Caco-2 (cell line): Measurements from ENCODE around the gene PDE2A. TPM values are rescaled to one million over a fixed set of nuclear protein-coding genes. Genes with fewer than 3 reads are reported as not detected.

Experiments used
- BruUV-seq: library from RNA; stranded (reverse); fragments of 400-500 nt; replicated peaks from 2 replicates; lab custom pipeline; 2021; lab: Mats Ljungman, UMichigan
- CTCF ChIA-PET: fragments of 300-600 bp; sonication (Branson Sonifier 250); formaldehyde crosslinking; loops from one replicate; lab custom pipeline; 2022; ENCODE audit warnings: antibody characterized with exemption; lab: Charles Lee
- POLR2A ChIA-PET: fragments of 300-600 bp; sonication (Branson Sonifier 250); formaldehyde crosslinking; loops from one replicate; lab custom pipeline; 2022; ENCODE audit warnings: antibody characterized with exemption; lab: Charles Lee
- DNase-seq, 2 experiments: peaks; one replicate each; pipeline versions ENCODE4 v3.0.0 to v3.0.0-alpha.2; 2020 to 2022
- H3K27me3 ChIP-seq: replicated peaks from 2 replicates; pipeline ENCODE4 v1.6.0; 2011; ENCODE audit warnings: low read length; ENCODE audit not compliant: control insufficient read depth, insufficient read depth
- H3K36me3 ChIP-seq: 2 replicates; pipeline ENCODE4 v1.5.1; 2011; ENCODE audit warnings: low read length; ENCODE audit not compliant: control insufficient read depth, insufficient read depth
- H3K4me1 ChIP-seq: fragments of 250-450 bp; sonication (Bioruptor Pico); 2 replicates; pipeline ENCODE4 v1.5.1; 2020; ENCODE audit warnings: mild to moderate bottlenecking
- H3K4me3 ChIP-seq: 2 replicates; pipeline ENCODE4 v1.5.1; 2011; ENCODE audit warnings: low read depth, mild to moderate bottlenecking, control low read depth, low read length
- H3K9me3 ChIP-seq: fragments of 250-450 bp; sonication (Bioruptor Pico); 2 replicates; pipeline ENCODE4 v1.5.1; 2020; ENCODE audit warnings: mild to moderate bottlenecking, moderate library complexity
- H3K27ac Mint-ChIP-seq: one replicate; pipeline ENCODE4 v1.8.0; 2022; ENCODE audit warnings: mixed read lengths; ENCODE audit not compliant: unreplicated experiment
- H3K27me3 Mint-ChIP-seq: one replicate; pipeline ENCODE4 v1.8.0; 2022; ENCODE audit warnings: mixed read lengths; ENCODE audit not compliant: insufficient read depth, unreplicated experiment
- H3K36me3 Mint-ChIP-seq: one replicate; pipeline ENCODE4 v1.8.0; 2022; ENCODE audit warnings: mild to moderate bottlenecking, mixed read lengths; ENCODE audit not compliant: insufficient read depth, unreplicated experiment
- H3K4me1 Mint-ChIP-seq: one replicate; pipeline ENCODE4 v1.8.0; 2022; ENCODE audit warnings: low read depth, mixed read lengths; ENCODE audit not compliant: unreplicated experiment
- H3K4me3 Mint-ChIP-seq: one replicate; pipeline ENCODE4 v1.8.0; 2022; ENCODE audit warnings: mild to moderate bottlenecking, moderate library complexity, mixed read lengths; ENCODE audit not compliant: unreplicated experiment
- H3K9me3 Mint-ChIP-seq: one replicate; pipeline ENCODE4 v1.8.0; 2022; ENCODE audit warnings: mixed read lengths; ENCODE audit not compliant: unreplicated experiment
- intact Hi-C: fragments of 100-400 bp; cut with micrococcal nuclease; formaldehyde crosslinking; loops from one replicate; pipeline ENCODE4 v1.10.0; 2022; ENCODE audit not compliant: unreplicated experiment
- total RNA-seq: library from RNA; stranded (reverse); gene quantifications from 2 replicates; pipeline ENCODE4 v1.2.3, GENCODE V29; 2022
- TF ChIP-seq, protein P1 (sequence below), 2 experiments: fragments of 200-600 bp in 1 of 2; IDR thresholded peaks; 1 replicate in 1 of 2; 2 replicates in 1 of 2; pipeline versions ENCODE4 v1.5.1 to v1.8.0; 2011 to 2022; ENCODE audit warnings: antibody characterized with exemption in 1 of 2, control low read depth in 1 of 2, inconsistent platforms in 1 of 2, low read depth in 1 of 2, low read length in 1 of 2, mild to moderate bottlenecking in 1 of 2, moderate library complexity in 1 of 2; ENCODE audit not compliant: insufficient read depth in 1 of 2, severe bottlenecking in 1 of 2, unreplicated experiment in 1 of 2

PDE2A gene
- total RNA-seq, 1 experiment from 2014 or later, result 1.4 TPM

DNA sequence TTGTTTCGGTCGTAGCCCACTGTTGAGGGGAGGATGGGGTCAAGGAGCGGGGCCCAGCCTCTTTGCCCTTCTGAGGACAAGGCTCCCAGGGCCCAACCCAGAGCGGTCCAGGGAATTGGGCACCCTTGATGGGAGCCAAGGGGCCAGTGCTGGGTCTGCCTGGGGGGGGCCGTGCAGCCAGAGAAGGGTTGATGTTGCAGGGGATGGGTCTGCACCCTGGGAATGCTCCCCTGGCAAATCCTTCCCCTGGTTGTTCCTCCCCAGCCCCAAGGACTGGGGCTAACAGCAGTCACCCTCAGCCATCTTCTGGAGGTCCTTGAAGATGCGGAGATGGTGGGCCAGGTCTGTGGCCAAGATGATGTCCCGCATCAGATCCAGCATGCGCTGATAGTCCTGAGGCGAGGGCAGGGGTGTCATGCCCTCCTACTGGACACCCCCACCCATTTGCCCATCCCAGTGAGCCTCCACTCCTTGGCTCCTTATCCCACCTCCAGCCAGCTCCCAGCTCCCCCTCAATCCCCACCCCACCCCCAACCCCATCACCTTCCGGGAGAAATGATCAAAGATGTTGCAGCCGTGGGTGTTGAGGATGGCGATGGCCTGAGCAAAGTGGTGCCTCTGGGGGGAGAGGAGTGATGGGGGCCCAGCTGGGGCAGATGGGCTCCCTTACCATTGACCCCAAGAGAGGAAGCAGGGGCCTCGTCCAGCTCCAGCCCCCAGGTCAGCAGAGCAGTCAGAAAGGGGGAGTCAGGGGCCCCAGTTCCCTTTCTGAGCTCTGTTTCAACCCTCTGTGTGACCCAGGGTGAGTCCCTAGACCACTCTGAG is 95.0 kb downstream of the PDE2A start:
- no peaks in the 10 kb centered on the region for H3K27me3 Mint-ChIP-seq
- H3K27ac Mint-ChIP-seq, result no peak overlapping the region
- BruUV-seq, result no TSS peak
- H3K4me1 Mint-ChIP-seq, result peaks cover 10% of the 10 kb centered on the region
- no peaks in the 10 kb centered on the region for H3K27me3 ChIP-seq
- H3K9me3 Mint-ChIP-seq, result no peaks in the 10 kb centered on the region
- peaks cover 13% of the 10 kb centered on the region; the same call in 1 of the 2 replicates for H3K4me1 ChIP-seq
- DNase-seq, result peak in 1 of 2 experiments; percentile 35
- TF ChIP-seq, protein P1, sequence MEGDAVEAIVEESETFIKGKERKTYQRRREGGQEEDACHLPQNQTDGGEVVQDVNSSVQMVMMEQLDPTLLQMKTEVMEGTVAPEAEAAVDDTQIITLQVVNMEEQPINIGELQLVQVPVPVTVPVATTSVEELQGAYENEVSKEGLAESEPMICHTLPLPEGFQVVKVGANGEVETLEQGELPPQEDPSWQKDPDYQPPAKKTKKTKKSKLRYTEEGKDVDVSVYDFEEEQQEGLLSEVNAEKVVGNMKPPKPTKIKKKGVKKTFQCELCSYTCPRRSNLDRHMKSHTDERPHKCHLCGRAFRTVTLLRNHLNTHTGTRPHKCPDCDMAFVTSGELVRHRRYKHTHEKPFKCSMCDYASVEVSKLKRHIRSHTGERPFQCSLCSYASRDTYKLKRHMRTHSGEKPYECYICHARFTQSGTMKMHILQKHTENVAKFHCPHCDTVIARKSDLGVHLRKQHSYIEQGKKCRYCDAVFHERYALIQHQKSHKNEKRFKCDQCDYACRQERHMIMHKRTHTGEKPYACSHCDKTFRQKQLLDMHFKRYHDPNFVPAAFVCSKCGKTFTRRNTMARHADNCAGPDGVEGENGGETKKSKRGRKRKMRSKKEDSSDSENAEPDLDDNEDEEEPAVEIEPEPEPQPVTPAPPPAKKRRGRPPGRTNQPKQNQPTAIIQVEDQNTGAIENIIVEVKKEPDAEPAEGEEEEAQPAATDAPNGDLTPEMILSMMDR (IDR thresholded peaks at IDR 0.05; ENCODE audit: insufficient read depth in 1 of 2, low read depth in 1 of 2, low read length in 1 of 2, severe bottlenecking in 1 of 2, unreplicated experiment in 1 of 2), result no peak
- no peaks in the 10 kb centered on the region for H3K36me3 ChIP-seq
- no peaks in the 10 kb centered on the region for H3K9me3 ChIP-seq
- no peaks in the 10 kb centered on the region for H3K36me3 Mint-ChIP-seq
- ChIA-PET POLR2A (no interaction called here), CTCF (interaction anchor here (0.6 kb wide), 1 partner anchor 98 kb away, joined by 3 read pairs; no protein-coding TSS in a partner anchor)
- H3K4me3 ChIP-seq, result no peak overlapping the region
- no peak overlapping the region for H3K4me3 Mint-ChIP-seq
- intact Hi-C loops, result no loop called here

DNA sequence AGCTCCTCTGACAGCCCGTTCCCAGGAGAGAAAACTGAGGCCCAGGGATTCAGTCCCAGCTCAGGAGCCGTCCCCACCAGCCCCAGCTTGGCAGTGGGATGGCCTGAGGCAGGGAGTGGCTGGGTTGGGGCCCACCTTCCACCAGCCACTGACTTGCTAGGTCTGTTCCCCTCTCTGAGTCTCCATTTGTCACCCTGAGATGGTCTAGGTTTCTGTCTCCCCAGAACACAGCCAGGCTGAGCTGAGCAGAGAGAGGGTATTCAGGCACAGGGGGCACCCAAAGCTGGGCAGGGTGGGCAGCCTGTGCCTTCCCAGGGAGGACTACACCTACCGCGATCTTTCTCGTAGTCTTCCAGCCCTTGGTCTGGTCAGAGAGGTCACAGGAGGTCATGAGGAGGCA is 95.7 kb downstream of the PDE2A start:
- no peaks in the 10 kb centered on the region for H3K27me3 Mint-ChIP-seq
- Histone ChIP-seq H3K36me3 (no peaks in the 10 kb centered on the region), H3K4me3 (no peak overlapping the region), H3K27me3 (no peaks in the 10 kb centered on the region), H3K4me1 (peaks cover 19% of the 10 kb centered on the region), H3K9me3 (no peaks in the 10 kb centered on the region)
- no TSS peak for BruUV-seq
- intact Hi-C loops, result no loop called here
- H3K36me3 Mint-ChIP-seq, result no peaks in the 10 kb centered on the region
- no peak overlapping the region for H3K4me3 Mint-ChIP-seq
- DNase-seq, result no peak
- POLR2A ChIA-PET, result no interaction called here
- CTCF ChIA-PET, result interaction anchor here (0.6 to 1.9 kb wide), 2 partner anchors 98 to 107 kb away, joined by 3 to 9 read pairs; no protein-coding TSS in a partner anchor
- H3K27ac Mint-ChIP-seq, result no peak overlapping the region
- TF ChIP-seq, protein P1 (IDR thresholded peaks at IDR 0.05; ENCODE audit: insufficient read depth in 1 of 2, low read depth in 1 of 2, low read length in 1 of 2, severe bottlenecking in 1 of 2, unreplicated experiment in 1 of 2), result no peak
- peaks cover 16% of the 10 kb centered on the region for H3K4me1 Mint-ChIP-seq
- no peaks in the 10 kb centered on the region for H3K9me3 Mint-ChIP-seq

DNA sequence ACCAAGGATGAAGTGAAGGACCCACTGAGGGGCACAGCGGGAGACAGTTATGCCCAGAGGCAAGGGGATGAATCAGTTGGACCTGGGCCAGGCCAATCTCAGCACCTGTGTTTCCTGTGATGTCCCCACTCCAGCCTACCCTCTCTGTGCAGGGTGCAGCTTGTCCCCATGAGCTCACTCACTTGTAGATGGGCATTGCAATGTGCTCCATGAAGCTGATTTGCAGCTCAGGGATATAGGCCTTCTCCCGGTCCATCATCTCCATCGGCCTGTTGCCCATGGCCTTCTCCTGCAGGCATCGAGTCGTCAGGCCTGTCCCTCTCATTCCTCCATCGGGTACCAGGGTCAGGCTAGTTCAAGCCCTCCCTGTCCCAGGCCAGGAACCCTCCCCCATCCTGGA is 96.2 kb downstream of the PDE2A start:
- no peak overlapping the region for H3K27ac Mint-ChIP-seq
- peaks cover 20% of the 10 kb centered on the region for H3K4me1 Mint-ChIP-seq
- H3K36me3 ChIP-seq, result no peaks in the 10 kb centered on the region
- no peaks in the 10 kb centered on the region for H3K9me3 Mint-ChIP-seq
- POLR2A ChIA-PET, result no interaction called here
- H3K27me3 ChIP-seq, result no peaks in the 10 kb centered on the region
- intact Hi-C loops, result no loop called here
- CTCF ChIA-PET, result interaction anchor here (1.9 kb wide), 1 partner anchor 107 kb away, joined by 9 read pairs; no protein-coding TSS in a partner anchor
- peaks cover 22% of the 10 kb centered on the region for H3K4me1 ChIP-seq
- no peaks in the 10 kb centered on the region for H3K36me3 Mint-ChIP-seq
- H3K27me3 Mint-ChIP-seq, result no peaks in the 10 kb centered on the region
- H3K4me3 Mint-ChIP-seq, result no peak overlapping the region
- TF ChIP-seq, protein P1 (IDR thresholded peaks at IDR 0.05; ENCODE audit: insufficient read depth in 1 of 2, low read depth in 1 of 2, low read length in 1 of 2, severe bottlenecking in 1 of 2, unreplicated experiment in 1 of 2), result no peak
- BruUV-seq, result no TSS peak
- H3K4me3 ChIP-seq, result no peak overlapping the region
- H3K9me3 ChIP-seq, result no peaks in the 10 kb centered on the region
- peak in 1 of 2 experiments; percentile 31 for DNase-seq
